ENCODE results near the gene PRSS22.

DNA sequence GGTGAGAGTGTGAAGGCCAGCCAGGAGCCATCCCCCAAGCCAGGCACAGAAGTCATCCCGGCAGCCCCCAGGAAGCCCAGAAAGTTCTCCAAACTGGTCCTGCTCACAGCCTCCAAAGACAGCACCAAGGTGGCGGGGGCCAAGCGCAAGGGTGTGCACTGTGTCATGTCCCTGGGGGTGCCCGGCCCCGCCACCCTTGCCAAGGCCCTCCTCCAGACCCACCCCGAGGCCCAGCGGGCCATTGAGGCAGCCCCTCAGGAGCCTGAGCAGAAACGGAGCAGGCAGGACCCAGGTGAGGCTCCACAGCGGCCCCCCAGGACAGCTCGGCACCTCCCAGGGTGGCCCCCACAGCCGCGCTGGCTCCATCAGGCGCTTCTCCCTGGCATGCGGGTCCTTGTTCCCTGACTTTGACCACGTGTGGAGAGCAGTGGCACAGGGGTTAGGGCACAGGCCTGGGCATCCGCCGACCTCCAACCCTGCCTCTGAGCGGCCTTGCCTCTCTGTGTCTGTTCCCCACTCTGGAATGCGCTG lies 38.6 kb upstream of the PRSS22 start:
- TF ChIP-seq, protein P1, sequence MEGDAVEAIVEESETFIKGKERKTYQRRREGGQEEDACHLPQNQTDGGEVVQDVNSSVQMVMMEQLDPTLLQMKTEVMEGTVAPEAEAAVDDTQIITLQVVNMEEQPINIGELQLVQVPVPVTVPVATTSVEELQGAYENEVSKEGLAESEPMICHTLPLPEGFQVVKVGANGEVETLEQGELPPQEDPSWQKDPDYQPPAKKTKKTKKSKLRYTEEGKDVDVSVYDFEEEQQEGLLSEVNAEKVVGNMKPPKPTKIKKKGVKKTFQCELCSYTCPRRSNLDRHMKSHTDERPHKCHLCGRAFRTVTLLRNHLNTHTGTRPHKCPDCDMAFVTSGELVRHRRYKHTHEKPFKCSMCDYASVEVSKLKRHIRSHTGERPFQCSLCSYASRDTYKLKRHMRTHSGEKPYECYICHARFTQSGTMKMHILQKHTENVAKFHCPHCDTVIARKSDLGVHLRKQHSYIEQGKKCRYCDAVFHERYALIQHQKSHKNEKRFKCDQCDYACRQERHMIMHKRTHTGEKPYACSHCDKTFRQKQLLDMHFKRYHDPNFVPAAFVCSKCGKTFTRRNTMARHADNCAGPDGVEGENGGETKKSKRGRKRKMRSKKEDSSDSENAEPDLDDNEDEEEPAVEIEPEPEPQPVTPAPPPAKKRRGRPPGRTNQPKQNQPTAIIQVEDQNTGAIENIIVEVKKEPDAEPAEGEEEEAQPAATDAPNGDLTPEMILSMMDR (IDR thresholded peaks at IDR 0.05): no peak
- TF ChIP-seq POLR2A (IDR thresholded peaks at IDR 0.05): no peak
- TF ChIP-seq POLR2AphosphoS5 (IDR thresholded peaks at IDR 0.05): no peak

Measured in prostate gland (tissue), 2 donors.